Lung (tissue), 12 donors: ENCODE measurements around the gene SLC22A12. TPM values are rescaled to one million over a fixed set of nuclear protein-coding genes. Genes with fewer than 3 reads are reported as not detected.

Experiments
- ATAC-seq: fragments of 200-7000 bp; cut with Tn5 transposase; one replicate; pipeline ENCODE4 v1.9.1; 2020; ENCODE audit warnings: moderate number of reproducible peaks; ENCODE audit not compliant: insufficient read depth, low FRiP score
- DNase-seq, 3 donors: peaks; one replicate each; pipeline ENCODE4 v3.0.0-alpha.2; 2013 to 2017
- H3K27ac ChIP-seq, 2 donors: one replicate each; pipeline ENCODE4 v1.5.1; 2013; ENCODE audit warnings: mild to moderate bottlenecking in 2 of 2, moderate library complexity in 2 of 2, control low read depth in 1 of 2, inconsistent platforms in 1 of 2, low read depth in 1 of 2, low read length in 1 of 2
- H3K27me3 ChIP-seq, 3 donors: one replicate each; pipeline ENCODE4 v1.5.1; 2013; ENCODE audit warnings: low read length in 2 of 3; ENCODE audit not compliant: control insufficient read depth in 3 of 3, insufficient read depth in 3 of 3
- H3K36me3 ChIP-seq, 4 donors: one replicate each; pipeline ENCODE4 v1.5.1; 2013; ENCODE audit warnings: low read length in 4 of 4, mild to moderate bottlenecking in 1 of 4, moderate library complexity in 1 of 4; ENCODE audit not compliant: control insufficient read depth in 4 of 4, insufficient read depth in 4 of 4
- H3K4me1 ChIP-seq, 5 donors: one replicate each; pipeline ENCODE4 v1.5.1; 2013; ENCODE audit warnings: low read length in 5 of 5, mild to moderate bottlenecking in 2 of 5, moderate library complexity in 1 of 5; ENCODE audit not compliant: control insufficient read depth in 5 of 5, insufficient read depth in 5 of 5
- H3K4me3 ChIP-seq: one replicate; pipeline ENCODE4 v1.5.1; 2013; ENCODE audit warnings: mild to moderate bottlenecking, control low read depth, moderate library complexity
- H3K9ac ChIP-seq, 2 donors: one replicate each; pipeline ENCODE4 v1.5.1; 2013; ENCODE audit warnings: low read length in 2 of 2, control low read depth in 1 of 2; ENCODE audit not compliant: insufficient read depth in 1 of 2
- H3K9me3 ChIP-seq, 4 donors: one replicate each; pipeline ENCODE4 v1.5.1; 2013; ENCODE audit warnings: low read length in 3 of 4, mild to moderate bottlenecking in 1 of 4, moderate library complexity in 1 of 4; ENCODE audit not compliant: control insufficient read depth in 4 of 4, insufficient read depth in 3 of 4
- WGBS, 2 donors: extraction: QIAGEN DNeasy Blood & Tissue Kit; methylation state at CpG; one replicate each; pipeline ENCODE4 v1.1.7; 2013; 5-methylcytosine and 5-hydroxymethylcytosine counted together
- polyA plus RNA-seq, 2 donors: library from polyadenylated mRNA; stranded (reverse); fragments of 200-250 nt; gene quantifications; one replicate each; pipeline ENCODE4 v1.2.1, GENCODE V29; 2013
- total RNA-seq, 2 donors: library from RNA; depleted of rRNA in 1 of 2; stranded (reverse); fragments of >200 nt in 1 of 2; gene quantifications; one replicate each; pipeline ENCODE4 v1.2.1, GENCODE V29; 2014 to 2021
- TF ChIP-seq, protein P1 (sequence below): IDR thresholded peaks from 2 replicates; pipeline ENCODE4 v1.5.1; 2012; ENCODE audit warnings: mild to moderate bottlenecking; ENCODE audit errors: control extremely low read depth, extremely low read depth
- donor health status: control.
- donor health status: control.
- donor health status: Bipolar disorder and iron deficiency.
- donor health status: healthy.
- donor health status: DM: yes; HTN: yes; CAD: no.

The SLC22A12 gene
- total and polyA plus RNA-seq, 4 donors = not detected

GRCh38 chr11:64597671-64598101 lies 6.7 kb downstream of the SLC22A12 start:
- no peak for DNase-seq
- H3K27me3 ChIP-seq = no peaks in the 10 kb centered on the region
- H3K27ac ChIP-seq = no peak overlapping the region

DNA sequence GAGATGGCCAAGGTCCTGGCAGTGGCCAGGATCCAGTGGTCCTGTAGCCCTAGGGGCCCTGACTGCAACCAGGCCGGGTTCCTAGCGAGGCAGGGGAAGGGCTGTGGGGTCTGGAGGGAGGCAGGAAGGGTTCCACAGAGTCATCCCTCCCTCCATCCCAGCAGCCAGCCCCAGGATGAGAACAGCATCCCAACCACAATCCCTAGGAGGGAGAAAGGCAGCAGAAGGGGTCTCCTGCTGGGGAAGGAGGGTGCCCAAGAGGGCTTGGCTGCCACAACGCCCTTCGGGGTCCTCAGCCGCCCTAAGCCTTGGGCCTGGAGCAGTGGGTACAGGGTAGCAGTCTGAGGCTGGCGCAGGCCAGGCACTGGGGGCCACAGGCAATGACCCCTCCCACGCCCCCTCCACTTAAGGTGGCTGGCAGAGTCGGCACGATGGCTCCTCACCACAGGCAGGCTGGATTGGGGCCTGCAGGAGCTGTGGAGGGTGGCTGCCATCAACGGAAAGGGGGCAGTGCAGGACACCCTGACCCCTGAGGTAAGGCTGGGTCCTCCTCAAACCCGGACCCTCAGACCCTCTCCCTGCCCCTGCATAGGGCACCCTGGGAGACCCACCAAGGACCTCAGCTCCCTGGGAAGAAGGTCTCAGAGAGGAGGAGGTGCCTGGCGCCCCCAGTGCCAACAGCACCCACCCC lies 7.2 kb downstream of the SLC22A12 start:
- Histone ChIP-seq H3K9ac (no peak overlapping the region), H3K4me1 (no peaks in the 10 kb centered on the region), H3K27ac (no peak overlapping the region), H3K27me3 (no peaks in the 10 kb centered on the region), H3K36me3 (no peaks in the 10 kb centered on the region), H3K4me3 (no peak overlapping the region), H3K9me3 (no peaks in the 10 kb centered on the region)
- DNase-seq (no peak), ATAC-seq (no peak)
- WGBS, 2 donors = 90 to 95% methylated on average over 12 of the region's 12 CpGs
- TF ChIP-seq, protein P1, sequence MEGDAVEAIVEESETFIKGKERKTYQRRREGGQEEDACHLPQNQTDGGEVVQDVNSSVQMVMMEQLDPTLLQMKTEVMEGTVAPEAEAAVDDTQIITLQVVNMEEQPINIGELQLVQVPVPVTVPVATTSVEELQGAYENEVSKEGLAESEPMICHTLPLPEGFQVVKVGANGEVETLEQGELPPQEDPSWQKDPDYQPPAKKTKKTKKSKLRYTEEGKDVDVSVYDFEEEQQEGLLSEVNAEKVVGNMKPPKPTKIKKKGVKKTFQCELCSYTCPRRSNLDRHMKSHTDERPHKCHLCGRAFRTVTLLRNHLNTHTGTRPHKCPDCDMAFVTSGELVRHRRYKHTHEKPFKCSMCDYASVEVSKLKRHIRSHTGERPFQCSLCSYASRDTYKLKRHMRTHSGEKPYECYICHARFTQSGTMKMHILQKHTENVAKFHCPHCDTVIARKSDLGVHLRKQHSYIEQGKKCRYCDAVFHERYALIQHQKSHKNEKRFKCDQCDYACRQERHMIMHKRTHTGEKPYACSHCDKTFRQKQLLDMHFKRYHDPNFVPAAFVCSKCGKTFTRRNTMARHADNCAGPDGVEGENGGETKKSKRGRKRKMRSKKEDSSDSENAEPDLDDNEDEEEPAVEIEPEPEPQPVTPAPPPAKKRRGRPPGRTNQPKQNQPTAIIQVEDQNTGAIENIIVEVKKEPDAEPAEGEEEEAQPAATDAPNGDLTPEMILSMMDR = no peak

More at GRCh38 chr11:64597671-64598101, 6.7 kb downstream of the SLC22A12 start:
- no peaks in the 10 kb centered on the region for H3K36me3 ChIP-seq
- H3K9me3 ChIP-seq = no peaks in the 10 kb centered on the region
- no peak overlapping the region for H3K9ac ChIP-seq
- H3K4me3 ChIP-seq = no peak overlapping the region
- TF ChIP-seq, protein P1 = no peak
- ATAC-seq = no peak
- no peaks in the 10 kb centered on the region for H3K4me1 ChIP-seq
- WGBS, 2 donors = 87 to 92% methylated on average over 12 to 13 of the region's 13 CpGs

- H3K27ac ChIP-seq = no peak overlapping the region
- no peaks in the 10 kb centered on the region for H3K36me3 ChIP-seq
- H3K4me3 ChIP-seq = no peak overlapping the region
- no peaks in the 10 kb centered on the region for H3K4me1 ChIP-seq
- H3K9me3 ChIP-seq = no peaks in the 10 kb centered on the region
- 88 to 92% methylated on average over 22 to 23 of the region's 23 CpGs for WGBS, 2 donors
- no peaks in the 10 kb centered on the region for H3K27me3 ChIP-seq
- DNase-seq (no peak), ATAC-seq (no peak)
- H3K9ac ChIP-seq = no peak overlapping the region
- TF ChIP-seq, protein P1 = no peak
These were observed 8.0 kb downstream of the SLC22A12 start for GRCh38 chr11:64598797-64599697.
